SK-N-SH treated with all-trans-retinoic acid at 6 μM for 48 hours (cell line): ENCODE measurements around the gene ZNF519.

Source experiments
- ARNTL ChIP-seq: fragments of 450-650 bp; formaldehyde crosslinking; IDR thresholded peaks from 2 replicates; pipeline ENCODE4 v1.5.0; 2020; ENCODE audit warnings: low read depth, mild to moderate bottlenecking, moderate library complexity, borderline replicate concordance
- BACH2 ChIP-seq: fragments of 250-450 bp; sonication (Bioruptor Pico); IDR thresholded peaks from 2 replicates; pipeline ENCODE4 v1.9.0; 2021; ENCODE audit warnings: mild to moderate bottlenecking, borderline replicate concordance
- CREB5 ChIP-seq: fragments of 250-450 bp; sonication (Bioruptor Pico); IDR thresholded peaks from 2 replicates; pipeline ENCODE4 v1.5.1; 2020; ENCODE audit warnings: low read depth, mild to moderate bottlenecking, moderate library complexity
- ESRRG ChIP-seq: fragments of 250-450 bp; sonication (Bioruptor Pico); IDR thresholded peaks from 2 replicates; pipeline ENCODE4 v1.6.1; 2021; ENCODE audit warnings: mild to moderate bottlenecking
- ISL1 ChIP-seq: fragments of 250-450 bp; sonication (Bioruptor Pico); IDR thresholded peaks from 2 replicates; pipeline ENCODE4 v2.1.2; 2022; ENCODE audit warnings: mild to moderate bottlenecking, moderate library complexity
- OSR1 ChIP-seq: fragments of 250-450 bp; sonication (Bioruptor Pico); IDR thresholded peaks from 2 replicates; pipeline ENCODE4 v1.8.0; 2022; ENCODE audit warnings: moderate library complexity, mild to moderate bottlenecking, inconsistent platforms
- TCF4 ChIP-seq: fragments of 250-450 bp; sonication (Bioruptor Pico); IDR thresholded peaks from 2 replicates; pipeline ENCODE4 v1.8.0; 2021; ENCODE audit warnings: mild to moderate bottlenecking, moderate library complexity, borderline replicate concordance
- TSHZ2 ChIP-seq: fragments of 250-450 bp; sonication (Bioruptor Pico); IDR thresholded peaks from 2 replicates; pipeline ENCODE4 v1.5.0; 2020; ENCODE audit warnings: mild to moderate bottlenecking, moderate library complexity
- ZFP30 ChIP-seq: fragments of 450-650 bp; formaldehyde crosslinking; IDR thresholded peaks from 2 replicates; pipeline ENCODE4 v1.5.0; 2022; ENCODE audit warnings: mild to moderate bottlenecking, moderate library complexity

GRCh38 chr18:14104201-14104600 is 28.0 kb downstream of the ZNF519 start:
- TF ChIP-seq BACH2 (CRISPR knock-in tag): no peak
- no peak for TF ChIP-seq TCF4 (CRISPR knock-in tag)
- TF ChIP-seq ISL1 (CRISPR knock-in tag): no peak
- no peak for TF ChIP-seq ARNTL (CRISPR knock-in tag)
- TF ChIP-seq OSR1: no peak
- TF ChIP-seq ESRRG (CRISPR knock-in tag): no peak
- TF ChIP-seq CREB5: no peak
- no peak for TF ChIP-seq TSHZ2 (CRISPR knock-in tag)
- no peak for TF ChIP-seq ZFP30 (CRISPR knock-in tag)
